Endothelial cell of umbilical vein (primary cell): ENCODE data around the gene FOXJ3. TPM values are rescaled to one million over a fixed set of nuclear protein-coding genes. Genes with fewer than 3 reads are reported as not detected.

Experiments
- BruUV-seq: library from RNA; stranded (reverse); fragments of 400-500 nt; replicated peaks from 2 replicates; lab custom pipeline; 2021; lab: Mats Ljungman, UMichigan
- CTCF ChIA-PET: fragments of 300-600, 350-600 bp; sonication (Branson Sonifier 250); formaldehyde crosslinking; loops from one replicate; lab custom pipeline; 2021; ENCODE audit warnings: antibody characterized with exemption, inconsistent platforms; lab: Charles Lee
- POLR2A ChIA-PET: fragments of 300-600, 350-600 bp; sonication (Branson Sonifier 250); formaldehyde crosslinking; loops from one replicate; lab custom pipeline; 2021; ENCODE audit warnings: antibody characterized with exemption, inconsistent platforms; lab: Charles Lee
- DNase-seq: peaks from one replicate; pipeline ENCODE4 v3.0.0-alpha.2; 2011; ENCODE audit warnings: low read depth, low spot score
- FAIRE-seq: peaks from 2 replicates; lab custom pipeline; 2011; peaks lifted over from hg19 to GRCh38; lab: Jason Lieb, UNC
- H2AFZ ChIP-seq: 2 replicates; pipeline ENCODE4 v1.6.0; 2012; ENCODE audit warnings: low read depth, low read length, control low read depth, inconsistent platforms
- H3K27ac ChIP-seq: 2 replicates; pipeline ENCODE4 v1.5.1; 2011; ENCODE audit warnings: low read depth, mild to moderate bottlenecking, control low read depth, low read length, moderate library complexity; ENCODE audit not compliant: insufficient read depth
- H3K27me3 ChIP-seq, 2 experiments: 2 replicates each; pipeline versions ENCODE4 v1.6.0 to v1.6.1; 2011; ENCODE audit warnings: low read length in 2 of 2, mixed read lengths in 1 of 2; ENCODE audit not compliant: control insufficient read depth in 2 of 2, insufficient read depth in 2 of 2
- H3K36me3 ChIP-seq, 2 experiments: 2 replicates in 1 of 2; 3 replicates in 1 of 2; pipeline ENCODE4 v1.5.1; 2011; ENCODE audit warnings: low read length in 2 of 2, mild to moderate bottlenecking in 1 of 2, moderate library complexity in 1 of 2; ENCODE audit not compliant: control insufficient read depth in 2 of 2, insufficient read depth in 2 of 2; ENCODE audit errors: extremely low read depth in 1 of 2
- H3K4me1 ChIP-seq: 3 replicates; pipeline ENCODE4 v1.5.1; 2011; ENCODE audit warnings: mild to moderate bottlenecking, low read length; ENCODE audit not compliant: control insufficient read depth, insufficient read depth; ENCODE audit errors: extremely low read depth
- H3K4me2 ChIP-seq: 2 replicates; pipeline ENCODE4 v1.6.1; 2011; ENCODE audit warnings: low read length, control low read depth, mixed read lengths; ENCODE audit not compliant: insufficient read depth
- H3K4me3 ChIP-seq, 3 experiments: fragments of 200-600 bp in 1 of 3; sonication (generic), shearing (Covaris generic) in 1 of 3; replicated peaks in 1 of 3; 2 replicates each; pipeline ENCODE4 v1.5.1; 2011 to 2016; ENCODE audit warnings: control low read depth in 3 of 3, low read length in 3 of 3, mild to moderate bottlenecking in 2 of 3, inconsistent platforms in 1 of 3, low read depth in 1 of 3, moderate library complexity in 1 of 3; ENCODE audit not compliant: insufficient read depth in 1 of 3
- H3K79me2 ChIP-seq: 2 replicates; pipeline ENCODE4 v1.6.0; 2012; ENCODE audit warnings: low read length, inconsistent platforms; ENCODE audit not compliant: control insufficient read depth, insufficient read depth
- H3K9ac ChIP-seq: replicated peaks from 2 replicates; pipeline ENCODE3; 2011; ENCODE audit warnings: low read length, control low read depth; ENCODE audit not compliant: insufficient read depth; ENCODE audit errors: extremely low read depth
- H3K9me1 ChIP-seq: replicated peaks from 3 replicates; pipeline ENCODE4 v1.6.0; 2011; ENCODE audit warnings: mild to moderate bottlenecking, low read length; ENCODE audit not compliant: control insufficient read depth, insufficient read depth; ENCODE audit errors: extremely low read depth
- H3K9me3 ChIP-seq: replicated peaks from 2 replicates; pipeline ENCODE4 v1.5.1; 2012; ENCODE audit warnings: low read length, inconsistent platforms; ENCODE audit not compliant: control insufficient read depth, insufficient read depth
- H4K20me1 ChIP-seq: replicated peaks from 2 replicates; pipeline ENCODE3; 2011; ENCODE audit warnings: mild to moderate bottlenecking, low read length; ENCODE audit not compliant: control insufficient read depth, insufficient read depth; ENCODE audit errors: extremely low read depth
- EZH2 ChIP-seq: IDR thresholded peaks from 2 replicates; pipeline ENCODE4 v1.6.1; 2012; ENCODE audit warnings: borderline replicate concordance, low read depth, mild to moderate bottlenecking, moderate library complexity, low read length, inconsistent platforms; ENCODE audit not compliant: severe bottlenecking
- FOS ChIP-seq: IDR thresholded peaks from 2 replicates; pipeline ENCODE4 v1.6.1; 2011; ENCODE audit warnings: mild to moderate bottlenecking, low read length, moderate library complexity, borderline replicate concordance; ENCODE audit not compliant: insufficient read depth
- GATA2 ChIP-seq: IDR thresholded peaks from 2 replicates; pipeline ENCODE4 v1.7.0; 2011; ENCODE audit warnings: low read depth, mild to moderate bottlenecking, moderate library complexity, mixed read lengths, low read length; ENCODE audit not compliant: insufficient read length, insufficient read depth
- JUN ChIP-seq: IDR thresholded peaks from 2 replicates; pipeline ENCODE4 v1.6.1; 2011; ENCODE audit warnings: borderline replicate concordance, low read depth; ENCODE audit not compliant: insufficient read length, insufficient read depth
- MYC ChIP-seq: IDR thresholded peaks from one replicate; pipeline ENCODE4 v1.6.1; 2011; ENCODE audit warnings: mild to moderate bottlenecking, low read depth, low read length
- POLR2A ChIP-seq: IDR thresholded peaks from 2 replicates; pipeline ENCODE4 v1.6.1; 2012; ENCODE audit warnings: low read depth, mild to moderate bottlenecking, control low read depth, low read length
- POLR2AphosphoS5 ChIP-seq: IDR thresholded peaks from 2 replicates; pipeline ENCODE4 v1.6.1; 2012; ENCODE audit warnings: low read depth, mild to moderate bottlenecking, control low read depth, low read length, moderate library complexity; ENCODE audit not compliant: insufficient read depth
- dilution Hi-C: fragments of 300-500 bp; cut with MboI; formaldehyde crosslinking; loops from one replicate; pipeline ENCODE4 v1.15.0; 2019; ENCODE audit warnings: low sequenced_read_pairs; ENCODE audit not compliant: extremely low pct_ligation_motif_present
- intact Hi-C: fragments of 100-400 bp; cut with micrococcal nuclease; formaldehyde crosslinking; loops from one replicate; pipeline ENCODE4 v1.10.0; 2022
- polyA plus RNA-seq, 4 experiments: library from polyadenylated mRNA; depleted of rRNA in 3 of 4; stranded (reverse) in 3 of 4; unstranded in 1 of 4; fragments of >200 nt; gene quantifications; 2 replicates each; pipeline versions ENCODE4 v1.2.1 to v1.2.3, GENCODE V29; 2011 to 2012; ENCODE audit warnings: missing spikeins in 1 of 4
- total RNA-seq: library from RNA; stranded (reverse); gene quantifications from 2 replicates; pipeline ENCODE4 v1.2.3, GENCODE V29; 2021
- TF ChIP-seq, protein P1 (sequence below): IDR thresholded peaks from 2 replicates; pipeline ENCODE4 v1.6.1; 2011; ENCODE audit not compliant: insufficient read depth, insufficient read length
- TF ChIP-seq, protein P2 (sequence below), 2 donors: IDR thresholded peaks; 1 replicate in 1 of 2; 2 replicates in 1 of 2; pipeline ENCODE4 v1.5.1; 2011; ENCODE audit warnings: low read length in 2 of 2, mild to moderate bottlenecking in 2 of 2, moderate library complexity in 2 of 2, control low read depth in 1 of 2, inconsistent platforms in 1 of 2, low read depth in 1 of 2; ENCODE audit not compliant: insufficient read depth in 1 of 2; ENCODE audit errors: extremely low read depth in 1 of 2

Gene FOXJ3
- total and polyA plus RNA-seq, 2 donors (not counting 3 experiments of a cell fraction or from before 2014, with no cell fraction given): 34.7 to 38.8 TPM

- no peaks in the 10 kb centered on the region for H3K27me3 ChIP-seq
- no peaks in the 10 kb centered on the region for H3K9me1 ChIP-seq
- H3K4me2 ChIP-seq: no peak overlapping the region
- ChIA-PET CTCF (no interaction called here), POLR2A (no interaction called here)
- H3K79me2 ChIP-seq: peaks cover 97% of the 10 kb centered on the region
- intact Hi-C loops: no loop called here
- H4K20me1 ChIP-seq: peaks cover 17% of the 10 kb centered on the region
- DNase-seq (no peak), FAIRE-seq (no peak)
- BruUV-seq: no TSS peak
- H3K9ac ChIP-seq: no peak overlapping the region
- peaks cover 23% of the 10 kb centered on the region for H3K4me1 ChIP-seq
- dilution Hi-C loops: no loop called here
- no peaks in the 10 kb centered on the region for H3K36me3 ChIP-seq
- H2AFZ ChIP-seq: no peak overlapping the region
- H3K9me3 ChIP-seq: no peaks in the 10 kb centered on the region
- H3K4me3 ChIP-seq: no peak overlapping the region
- TF ChIP-seq, protein P1, sequence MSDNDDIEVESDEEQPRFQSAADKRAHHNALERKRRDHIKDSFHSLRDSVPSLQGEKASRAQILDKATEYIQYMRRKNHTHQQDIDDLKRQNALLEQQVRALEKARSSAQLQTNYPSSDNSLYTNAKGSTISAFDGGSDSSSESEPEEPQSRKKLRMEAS: no peak
- no peak for TF ChIP-seq FOS
- no peak overlapping the region for H3K27ac ChIP-seq
Observed at GRCh38 chr1:42316292-42316691, 18.7 kb downstream of the FOXJ3 start.

DNA sequence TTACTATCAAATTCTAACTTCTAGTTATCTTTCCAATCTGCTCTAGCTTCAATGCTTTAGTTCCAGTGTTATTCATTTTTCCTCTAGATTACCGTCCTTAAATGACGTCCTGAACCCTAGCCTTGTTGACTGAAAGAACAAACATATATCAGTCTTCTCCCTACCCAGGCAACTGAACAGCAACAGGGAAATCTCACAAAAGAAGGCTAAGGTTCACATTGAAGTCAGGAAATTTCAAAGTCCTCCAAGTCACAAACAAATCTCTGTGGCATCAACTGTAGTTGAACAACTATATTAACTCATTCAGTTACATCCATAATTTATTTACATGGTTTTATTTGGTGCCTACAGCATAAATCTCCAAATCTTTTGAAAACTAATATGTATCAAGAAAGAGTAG is 19.5 kb downstream of the FOXJ3 start:
- no peaks in the 10 kb centered on the region for H3K9me3 ChIP-seq
- H3K4me2 ChIP-seq: no peak overlapping the region
- H3K27me3 ChIP-seq: no peaks in the 10 kb centered on the region
- dilution Hi-C loops: no loop called here
- H3K4me1 ChIP-seq: peaks cover 16% of the 10 kb centered on the region
- H2AFZ ChIP-seq: no peak overlapping the region
- no peak overlapping the region for H3K27ac ChIP-seq
- FAIRE-seq (no peak), DNase-seq (no peak)
- intact Hi-C loops: no loop called here
- H3K4me3 ChIP-seq: no peak overlapping the region
- no peak overlapping the region for H3K9ac ChIP-seq
- POLR2A ChIA-PET: no interaction called here
- H3K79me2 ChIP-seq: peaks cover 96% of the 10 kb centered on the region
- H3K36me3 ChIP-seq: no peaks in the 10 kb centered on the region
- CTCF ChIA-PET: interaction anchor here (1.1 kb wide), 1 partner anchor 12 kb away, joined by 3 read pairs; no protein-coding TSS in a partner anchor
- H4K20me1 ChIP-seq: peaks cover 17% of the 10 kb centered on the region
- no peaks in the 10 kb centered on the region for H3K9me1 ChIP-seq
- TF ChIP-seq EZH2 (no peak), POLR2A (no peak), JUN (no peak), MYC (no peak), FOS (no peak), GATA2 (no peak), POLR2AphosphoS5 (no peak)
- TF ChIP-seq, protein P2, sequence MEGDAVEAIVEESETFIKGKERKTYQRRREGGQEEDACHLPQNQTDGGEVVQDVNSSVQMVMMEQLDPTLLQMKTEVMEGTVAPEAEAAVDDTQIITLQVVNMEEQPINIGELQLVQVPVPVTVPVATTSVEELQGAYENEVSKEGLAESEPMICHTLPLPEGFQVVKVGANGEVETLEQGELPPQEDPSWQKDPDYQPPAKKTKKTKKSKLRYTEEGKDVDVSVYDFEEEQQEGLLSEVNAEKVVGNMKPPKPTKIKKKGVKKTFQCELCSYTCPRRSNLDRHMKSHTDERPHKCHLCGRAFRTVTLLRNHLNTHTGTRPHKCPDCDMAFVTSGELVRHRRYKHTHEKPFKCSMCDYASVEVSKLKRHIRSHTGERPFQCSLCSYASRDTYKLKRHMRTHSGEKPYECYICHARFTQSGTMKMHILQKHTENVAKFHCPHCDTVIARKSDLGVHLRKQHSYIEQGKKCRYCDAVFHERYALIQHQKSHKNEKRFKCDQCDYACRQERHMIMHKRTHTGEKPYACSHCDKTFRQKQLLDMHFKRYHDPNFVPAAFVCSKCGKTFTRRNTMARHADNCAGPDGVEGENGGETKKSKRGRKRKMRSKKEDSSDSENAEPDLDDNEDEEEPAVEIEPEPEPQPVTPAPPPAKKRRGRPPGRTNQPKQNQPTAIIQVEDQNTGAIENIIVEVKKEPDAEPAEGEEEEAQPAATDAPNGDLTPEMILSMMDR (IDR thresholded peaks at IDR 0.05; ENCODE audit: extremely low read depth in 1 of 2, insufficient read depth in 1 of 2, low read depth in 1 of 2, low read length in 2 of 2): no peak
- TF ChIP-seq, protein P1: no peak
- BruUV-seq: no TSS peak
